Measurements from ENCODE around the gene CNKSR2.

The CNKSR2 gene

GRCh38 chrX:21374163-21374993 lies at the start of gene CNKSR2:
Gene CNKSR2, plus strand, starts transcription at chrX:21374418. Its CDS starts 480 bp downstream, at chrX:21374898.
- peak; percentile 64 to 67 for DNase-seq

- DNase-seq = no peak
Measured at GRCh38 chrX:21354725-21355124, 19.5 kb upstream of the CNKSR2 start.

GRCh38 chrX:21355831-21356230 lies 18.4 kb upstream of the CNKSR2 start:
- DNase-seq = no peak

- DNase-seq = no peak
Measured at GRCh38 chrX:21369613-21370012, 4.6 kb upstream of the CNKSR2 start.

- DNase-seq = no peak
Measured at GRCh38 chrX:21373001-21373400, 1.2 kb upstream of the CNKSR2 start.

- DNase-seq = peak; percentile 14 to 21
Measured at GRCh38 chrX:21373637-21374162, 518 bp upstream of the CNKSR2 start.

GRCh38 chrX:21374994-21375707 lies 933 bp downstream of the CNKSR2 start:
- peak in 1 of 2 donors; percentile 1 for DNase-seq

GRCh38 chrX:21375708-21376009 lies 1.4 kb downstream of the CNKSR2 start:
- no peak for DNase-seq

- DNase-seq = no peak
Measured at GRCh38 chrX:21376636-21377035, 2.4 kb downstream of the CNKSR2 start.

GRCh38 chrX:21379991-21380390 lies 5.8 kb downstream of the CNKSR2 start:
- no peak for DNase-seq

GRCh38 chrX:21382715-21383114 lies 8.5 kb downstream of the CNKSR2 start:
- DNase-seq = no peak

- DNase-seq = no peak
Measured at GRCh38 chrX:21383546-21383945, 9.3 kb downstream of the CNKSR2 start.

GRCh38 chrX:21384178-21384577 lies 10.0 kb downstream of the CNKSR2 start:
- no peak for DNase-seq

- DNase-seq = no peak
Measured at GRCh38 chrX:21394792-21395191, 20.6 kb downstream of the CNKSR2 start.

GRCh38 chrX:21398426-21398825 lies 24.2 kb downstream of the CNKSR2 start:
- DNase-seq = no peak

GRCh38 chrX:21400408-21401121 lies 26.3 kb downstream of the CNKSR2 start:
- DNase-seq = no peak

- no peak for DNase-seq
Measured at GRCh38 chrX:21408307-21408706, 34.1 kb downstream of the CNKSR2 start.

- no peak for DNase-seq
Measured at GRCh38 chrX:21408788-21409187, 34.6 kb downstream of the CNKSR2 start.

- no peak for DNase-seq
Measured at GRCh38 chrX:21412029-21412428, 37.8 kb downstream of the CNKSR2 start.

GRCh38 chrX:21412883-21413282 lies 38.7 kb downstream of the CNKSR2 start:
- no peak for DNase-seq

GRCh38 chrX:21427086-21427485 lies 52.9 kb downstream of the CNKSR2 start:
- no peak for DNase-seq

- DNase-seq = no peak
Measured at GRCh38 chrX:21437036-21437435, 62.8 kb downstream of the CNKSR2 start.

- DNase-seq = no peak
Measured at GRCh38 chrX:21438792-21439191, 64.6 kb downstream of the CNKSR2 start.

GRCh38 chrX:21440911-21441310 lies 66.7 kb downstream of the CNKSR2 start:
- no peak for DNase-seq

All from activated CD4-positive, alpha-beta T cell treated with anti-CD3 and anti-CD28 coated beads for 4 hours (primary cell).